HG03039 (cell line): ENCODE results near the gene MYO9A.

Source experiments
- ATAC-seq: cut with Tn5 transposase; IDR thresholded peaks from one replicate; pipeline ENCODE4 v1.9.1; 2021; ENCODE audit warnings: mild to moderate bottlenecking, moderate library complexity; ENCODE audit not compliant: unreplicated experiment

The MYO9A gene

GRCh38 chr15:71962537-71962936 lies 155.4 kb downstream of the MYO9A start:
- ATAC-seq = no peak

- no peak for ATAC-seq
Observed at GRCh38 chr15:71957026-71957425, 160.9 kb downstream of the MYO9A start.

- ATAC-seq = no peak
Observed at GRCh38 chr15:71951134-71951533, 166.8 kb downstream of the MYO9A start.

DNA sequence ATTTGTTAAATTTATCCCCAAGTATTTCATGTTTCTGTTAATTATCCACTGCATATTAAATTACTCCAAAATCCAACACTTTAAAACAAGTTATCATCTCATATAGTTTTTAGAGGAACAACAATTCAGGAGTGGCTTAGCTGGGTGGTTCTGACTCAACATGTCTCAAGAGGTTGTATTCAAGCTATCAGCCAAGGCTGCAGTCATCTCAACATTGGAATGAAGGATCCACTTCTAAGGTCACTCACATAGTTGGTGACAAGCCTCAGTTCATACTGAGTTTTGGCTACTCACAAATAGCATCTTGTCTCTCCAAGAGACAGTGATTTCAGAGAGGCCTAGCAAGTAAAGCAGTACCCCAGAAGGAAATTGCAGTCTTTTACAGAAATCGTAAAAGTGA lies 172.9 kb downstream of the MYO9A start:
- no peak for ATAC-seq

GRCh38 chr15:71943806-71944205 lies 174.1 kb downstream of the MYO9A start:
- no peak for ATAC-seq

DNA sequence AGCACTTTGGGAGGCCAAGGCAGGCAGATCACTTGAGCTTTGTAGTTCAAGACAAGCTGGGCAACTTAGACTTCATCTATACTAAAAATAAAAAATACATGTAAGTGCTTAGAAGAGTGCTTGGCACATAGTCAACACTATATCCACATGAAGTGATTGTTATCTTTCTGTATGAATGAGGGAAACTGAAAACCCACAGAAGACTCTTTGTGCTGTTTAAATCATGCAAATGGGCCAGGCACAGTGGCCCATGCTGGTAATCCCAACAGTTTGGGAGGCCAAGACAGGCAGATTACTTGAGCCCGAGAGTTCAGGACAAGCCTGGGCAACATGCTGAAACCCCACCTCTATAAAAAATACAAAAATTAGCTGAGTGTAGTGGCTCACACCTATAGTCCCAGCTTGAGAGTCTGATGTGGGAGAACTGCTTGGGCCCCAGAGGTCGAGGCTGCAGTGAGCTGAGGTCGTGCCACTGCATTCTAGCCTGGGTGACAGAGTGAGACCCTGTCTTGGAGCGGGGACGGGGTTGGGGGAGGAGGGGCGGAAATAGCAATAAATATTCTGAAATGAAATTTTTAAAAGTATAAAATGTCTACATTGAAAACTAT lies 177.9 kb downstream of the MYO9A start:
- no peak for ATAC-seq

GRCh38 chr15:71937650-71938311 lies 180.2 kb downstream of the MYO9A start:
- no peak for ATAC-seq

GRCh38 chr15:71934446-71934845 lies 183.5 kb downstream of the MYO9A start:
- ATAC-seq = no peak

DNA sequence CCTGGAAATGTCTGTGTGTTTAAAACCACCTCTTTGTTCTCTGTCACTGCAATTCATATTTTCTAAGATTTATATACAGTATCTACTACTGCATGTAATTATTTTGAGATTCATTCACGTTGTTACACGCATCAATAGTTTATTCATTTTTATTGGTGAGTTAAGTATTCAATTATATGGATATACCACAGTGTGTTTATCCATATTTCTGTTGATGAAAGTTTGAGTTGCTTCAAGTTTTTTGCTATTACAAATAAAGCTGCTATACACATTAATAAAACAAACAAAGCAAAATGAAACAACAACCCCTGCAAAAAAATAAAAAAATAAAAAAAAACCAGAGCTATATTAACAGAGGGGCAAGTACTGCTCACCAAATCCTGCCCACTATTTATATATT lies 185.3 kb downstream of the MYO9A start:
- ATAC-seq = no peak

DNA sequence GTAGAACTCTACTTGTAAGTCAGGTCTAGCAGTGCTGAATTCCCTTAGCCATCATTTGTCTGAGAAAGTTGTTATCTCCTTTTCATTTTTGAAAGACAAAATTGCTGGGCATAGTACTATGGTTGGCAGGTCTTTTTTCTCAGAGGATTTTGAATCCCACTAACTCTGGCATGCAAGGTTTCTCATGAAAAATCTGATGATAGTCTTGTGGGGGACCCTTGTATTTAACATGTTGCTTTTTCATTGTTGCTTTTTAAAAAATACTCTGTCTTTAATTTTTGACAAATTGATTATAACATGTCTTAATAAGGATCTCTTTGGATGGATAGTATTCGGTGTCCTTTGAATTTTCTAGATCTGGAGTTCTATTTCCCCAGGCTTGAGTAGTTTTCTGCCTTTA lies 186.7 kb downstream of the MYO9A start:
- ATAC-seq = no peak

- ATAC-seq = no peak
Observed at GRCh38 chr15:71925145-71925544, 192.8 kb downstream of the MYO9A start.

GRCh38 chr15:71921191-71921590 lies 196.8 kb downstream of the MYO9A start:
- ATAC-seq = no peak

GRCh38 chr15:71920573-71920972 lies 197.4 kb downstream of the MYO9A start:
- no peak for ATAC-seq

DNA sequence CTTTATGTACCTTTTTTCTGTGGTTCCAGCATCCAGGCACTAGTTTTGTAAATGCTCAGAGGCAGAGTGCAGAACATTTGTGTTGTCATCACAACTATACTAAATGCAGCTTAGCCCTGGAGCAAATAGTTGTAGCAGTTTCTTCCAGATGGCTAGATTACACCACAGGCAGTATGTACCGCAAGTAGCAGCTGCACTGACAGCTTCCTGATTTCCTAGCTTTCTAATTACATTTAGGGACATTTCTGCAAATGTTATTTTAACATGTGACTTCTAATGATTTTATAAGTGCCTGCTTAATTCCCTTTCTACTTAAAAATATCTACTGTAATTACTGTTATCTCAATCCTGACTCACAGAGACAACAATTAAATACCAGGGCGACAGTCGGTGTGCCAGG lies 201.1 kb downstream of the MYO9A start:
- ATAC-seq = no peak

- ATAC-seq = no peak
Observed at GRCh38 chr15:71914092-71914491, 203.9 kb downstream of the MYO9A start.

- no peak for ATAC-seq
Observed at GRCh38 chr15:71899674-71900073, 218.3 kb downstream of the MYO9A start.

DNA sequence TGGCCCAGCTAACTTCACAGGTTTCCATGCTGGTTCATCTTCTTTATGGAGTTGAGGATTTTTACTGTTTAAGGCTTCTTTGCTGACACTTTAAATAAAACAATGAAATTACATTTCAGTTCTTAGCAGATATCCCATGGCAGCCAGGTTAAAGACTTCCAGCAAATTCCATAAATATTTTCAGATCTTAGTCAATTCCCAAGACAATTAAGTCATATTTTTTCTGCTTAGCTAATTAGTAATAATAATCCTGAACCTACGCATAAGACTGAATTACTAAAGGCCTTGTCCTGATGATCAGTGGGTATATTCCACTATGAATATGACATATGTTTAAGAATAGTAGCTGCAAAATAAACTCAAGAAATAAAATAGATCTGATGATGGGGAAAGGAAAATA lies 224.3 kb downstream of the MYO9A start:
- ATAC-seq = no peak

DNA sequence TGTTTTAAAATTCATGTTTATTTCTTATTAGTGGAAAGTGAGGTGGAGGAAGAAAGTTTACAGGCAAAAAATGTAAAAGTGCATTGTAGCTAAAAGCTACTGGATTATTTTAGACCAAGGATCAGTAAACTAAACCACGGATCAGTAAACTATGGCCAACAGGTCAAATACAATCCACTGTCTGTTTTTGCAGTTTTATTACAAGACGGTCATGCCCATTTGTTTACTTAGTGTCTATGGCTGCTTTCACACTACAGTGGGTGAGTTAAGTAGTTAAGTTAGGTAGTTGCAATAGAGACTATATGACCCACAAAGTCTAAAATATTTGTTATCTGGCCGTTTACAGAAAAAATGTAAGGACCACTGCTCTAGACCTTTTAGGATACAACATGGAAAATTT lies 225.6 kb downstream of the MYO9A start:
- ATAC-seq = no peak

DNA sequence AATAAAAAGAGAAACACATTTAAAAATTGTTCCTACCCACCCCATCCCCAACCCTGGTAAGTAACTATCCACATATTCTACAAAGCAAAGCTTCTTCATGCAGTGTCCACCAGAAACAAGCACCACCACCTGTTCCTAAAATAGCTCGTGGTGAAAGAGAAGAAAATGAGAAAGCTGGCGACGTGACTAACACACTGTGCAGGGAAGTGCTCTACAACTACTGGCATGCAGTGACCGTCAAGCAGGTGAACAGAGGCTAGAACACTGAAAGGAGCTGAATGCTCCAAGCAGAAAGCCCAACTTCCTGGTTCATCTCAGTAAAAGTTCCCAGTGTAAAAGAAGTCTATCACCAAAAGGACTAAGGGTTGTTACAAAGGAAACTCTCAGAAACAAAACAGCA lies 226.9 kb downstream of the MYO9A start:
- no peak for ATAC-seq

GRCh38 chr15:71889947-71890346 lies 228.0 kb downstream of the MYO9A start:
- ATAC-seq = no peak

DNA sequence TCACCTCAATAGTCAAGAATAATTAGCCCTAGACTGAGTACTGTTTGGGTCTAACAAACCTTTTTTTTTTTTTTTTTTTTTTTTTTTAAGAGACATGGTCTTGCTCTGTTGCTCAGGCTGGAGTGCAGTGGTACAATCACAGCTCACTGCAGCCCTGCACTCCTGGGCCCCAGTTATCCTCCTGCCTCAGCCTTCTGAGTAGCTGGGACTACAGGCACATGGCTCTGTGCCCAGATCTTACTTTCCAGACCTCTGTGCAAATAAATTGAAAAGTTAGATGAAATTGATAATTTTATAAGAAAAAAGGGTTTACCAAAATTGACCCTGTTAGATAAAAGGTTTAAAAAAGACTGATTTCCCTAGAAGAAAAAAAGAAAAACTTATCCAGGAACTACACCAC lies 228.6 kb downstream of the MYO9A start:
- ATAC-seq = no peak

DNA sequence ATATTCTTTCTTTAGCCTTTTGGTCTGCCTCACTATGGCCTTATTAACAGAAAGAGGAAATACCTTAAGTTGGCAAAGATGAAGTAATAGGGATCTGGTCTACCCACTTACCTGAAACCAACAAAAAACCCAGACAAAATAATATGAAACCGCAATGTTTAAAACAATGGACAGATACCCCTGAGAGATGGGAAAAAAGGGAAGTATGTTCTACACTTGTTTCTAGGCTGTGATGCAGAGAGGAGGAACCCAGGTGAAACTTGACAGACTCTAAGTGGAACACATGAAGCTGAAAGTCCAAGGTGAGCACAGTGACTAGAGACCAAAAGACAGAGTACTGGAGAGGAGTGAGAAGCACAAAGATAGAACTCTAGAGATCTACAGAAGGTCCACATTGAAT lies 229.2 kb downstream of the MYO9A start:
- ATAC-seq = no peak

DNA sequence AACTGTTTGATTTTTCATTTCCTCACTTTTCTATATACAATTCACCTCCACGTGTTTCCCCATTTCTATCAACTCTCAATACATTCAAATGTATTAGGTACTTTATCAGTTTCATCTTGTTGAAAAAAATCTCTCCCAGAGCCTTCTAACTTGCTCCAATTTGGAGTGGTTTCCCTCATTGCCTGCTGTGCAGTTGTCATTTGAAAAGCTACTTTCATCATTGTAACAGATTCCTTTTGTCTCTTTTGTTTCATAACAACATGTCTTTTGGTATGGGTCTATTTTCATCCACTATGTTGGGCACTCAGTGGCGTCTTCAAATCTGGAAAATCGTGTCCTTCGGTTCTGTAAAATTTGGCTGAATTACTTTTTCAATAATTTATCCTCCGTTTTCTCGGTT lies 232.6 kb downstream of the MYO9A start:
- ATAC-seq = no peak
